Cardiac fibroblast (primary cell): ENCODE results near the gene CBFA2T3.

Source experiments
- DNase-seq, 2 donors: peaks; one replicate each; pipeline versions ENCODE4 v3.0.0 to v3.0.0-alpha.2; 2010; ENCODE audit warnings: low read depth in 2 of 2
- H3K4me3 ChIP-seq, 2 donors: replicated peaks in 1 of 2; 1 replicate in 1 of 2; 2 replicates in 1 of 2; pipeline ENCODE4 v1.5.1; 2011; ENCODE audit warnings: low read depth in 2 of 2, low read length in 2 of 2, mild to moderate bottlenecking in 2 of 2, moderate library complexity in 1 of 2
- CTCF ChIP-seq: IDR thresholded peaks from one replicate; pipeline ENCODE4 v1.5.1; 2011; ENCODE audit warnings: low read depth, mild to moderate bottlenecking, low read length, inconsistent platforms

CBFA2T3 gene

GRCh38 chr16:88878356-88878755, 98.7 kb downstream of the CBFA2T3 start:
- H3K4me3 ChIP-seq, result no peak overlapping the region
- DNase-seq, result no peak
- TF ChIP-seq CTCF, result no peak

GRCh38 chr16:88877564-88878289, 99.3 kb downstream of the CBFA2T3 start:
- no peak for TF ChIP-seq CTCF
- no peak for DNase-seq
- no peak overlapping the region for H3K4me3 ChIP-seq

GRCh38 chr16:88876942-88877526, 100.0 kb downstream of the CBFA2T3 start:
- H3K4me3 ChIP-seq, result no peak overlapping the region
- TF ChIP-seq CTCF, result no peak
- no peak for DNase-seq

GRCh38 chr16:88875703-88876234, 101.2 kb downstream of the CBFA2T3 start:
- H3K4me3 ChIP-seq, result no peak overlapping the region
- no peak for DNase-seq
- TF ChIP-seq CTCF, result no peak

- H3K4me3 ChIP-seq, result no peak overlapping the region
- no peak for TF ChIP-seq CTCF
- DNase-seq, result no peak
Measured at GRCh38 chr16:88874938-88875599, 101.9 kb downstream of the CBFA2T3 start.

- DNase-seq, result no peak
- TF ChIP-seq CTCF, result no peak
- no peak overlapping the region for H3K4me3 ChIP-seq
Measured at GRCh38 chr16:88872650-88873331, 104.2 kb downstream of the CBFA2T3 start.
